Colonic mucosa (tissue), 4 donors: Measurements from ENCODE around the gene DDX28. TPM values are rescaled to one million over a fixed set of nuclear protein-coding genes. Genes with fewer than 3 reads are reported as not detected.
"Not testable (repeated sequence)": the region's sequence is repeated elsewhere in the genome, so short reads cannot be mapped to it uniquely, and the experiment has no call there.

Source experiments
- DNase-seq: peaks from one replicate; pipeline ENCODE4 v3.0.0-alpha.2; 2020
- H3K27ac ChIP-seq: fragments of 200-600 bp; one replicate; pipeline ENCODE4 v1.8.0; 2021
- H3K27me3 ChIP-seq: fragments of 200-600 bp; one replicate; pipeline ENCODE4 v1.8.0; 2021
- H3K36me3 ChIP-seq: fragments of 200-600 bp; one replicate; pipeline ENCODE4 v1.8.0; 2021
- H3K4me1 ChIP-seq: fragments of 200-600 bp; one replicate; pipeline ENCODE4 v1.8.0; 2021; ENCODE audit warnings: mild to moderate bottlenecking
- H3K4me3 ChIP-seq: fragments of 200-600 bp; one replicate; pipeline ENCODE4 v1.8.0; 2021
- H3K9ac ChIP-seq, 2 donors: one replicate each; pipeline ENCODE4 v1.7.0; 2013; ENCODE audit warnings: control low read depth in 2 of 2, low read depth in 2 of 2, low read length in 2 of 2
- H3K9me3 ChIP-seq: fragments of 200-600 bp; one replicate; pipeline ENCODE4 v1.8.0; 2021
- CTCF ChIP-seq: fragments of 200-600 bp; IDR thresholded peaks from one replicate; pipeline ENCODE4 v1.8.0; 2022; ENCODE audit warnings: antibody characterized with exemption, mild to moderate bottlenecking
- intact Hi-C: fragments of 100-400 bp; cut with DNase I; formaldehyde crosslinking; loops from one replicate; pipeline ENCODE4 v1.14.1; 2022
- total RNA-seq, 2 donors: library from RNA; stranded (reverse); fragmentation: NEBNext Ultra II Directional in 1 of 2; extraction: Animal tissue kit (Norgen Biotek cat#: 25700) in 1 of 2; gene quantifications; one replicate each; pipeline ENCODE4 v1.2.1, GENCODE V29; 2021
- donor health status: healthy.
- donor health status: DM: no; HTN: no; CAD: no.
- donor health status: DM: no; HTN: no; CAD: no.

Gene DDX28
- total RNA-seq, 2 donors from 2014 or later: 6.8 to 10.7 TPM

- no peaks in the 10 kb centered on the region for H3K27me3 ChIP-seq
- H3K4me3 ChIP-seq: no peak overlapping the region
- no peak for TF ChIP-seq CTCF
- H3K4me1 ChIP-seq: no peaks in the 10 kb centered on the region
- DNase-seq: no peak
- no peak overlapping the region for H3K27ac ChIP-seq
- H3K9ac ChIP-seq: peak overlapping the region in 1 of 2 donors; percentile 4
- intact Hi-C loops: no loop called here
- no peaks in the 10 kb centered on the region for H3K36me3 ChIP-seq
- no peaks in the 10 kb centered on the region for H3K9me3 ChIP-seq
These were observed 47.5 kb downstream of the DDX28 start for GRCh38 chr16:67975321-67976105.

DNA sequence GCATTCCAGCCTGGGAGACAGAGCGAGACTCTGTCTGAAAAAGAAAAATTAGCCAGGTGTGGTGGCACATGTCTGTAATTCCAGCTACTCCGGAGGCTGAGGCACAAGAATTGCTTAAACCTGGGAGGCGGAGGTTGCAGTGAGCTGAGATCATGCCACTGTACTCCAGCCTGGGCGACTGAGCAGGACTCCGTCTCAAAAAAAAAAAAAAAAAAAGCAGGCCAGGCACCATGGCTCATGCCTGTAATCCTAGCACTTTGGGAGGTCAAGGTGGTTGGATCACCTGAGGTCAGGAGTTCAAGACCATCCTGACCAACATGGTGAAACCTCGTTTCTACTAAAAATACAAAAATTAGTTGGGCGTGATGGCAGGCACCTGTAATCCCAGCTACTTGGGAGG, 50.7 kb downstream of the DDX28 start:
- H3K4me1 ChIP-seq, H3K9ac ChIP-seq, H3K27ac ChIP-seq, DNase-seq, H3K4me3 ChIP-seq, H3K27me3 ChIP-seq, H3K9me3 ChIP-seq, intact Hi-C loops, H3K36me3 ChIP-seq: not testable (repeated sequence)

- Histone ChIP-seq H3K9ac (no peak overlapping the region), H3K36me3 (no peaks in the 10 kb centered on the region), H3K27me3 (no peaks in the 10 kb centered on the region), H3K4me3 (no peak overlapping the region), H3K4me1 (peaks cover 6% of the 10 kb centered on the region), H3K27ac (no peak overlapping the region), H3K9me3 (no peaks in the 10 kb centered on the region)
- intact Hi-C loops: no loop called here
- no peak for DNase-seq
- no peak for TF ChIP-seq CTCF
These were observed 51.9 kb downstream of the DDX28 start for GRCh38 chr16:67971111-67971510.

Other genes with a start within 250 kb of the DDX28 start
- gene RANBP10, start 216.7 kb downstream of the DDX28 start, total RNA-seq: 10 to 100 TPM; 14.7 to 22.5 TPM
- under 1 TPM; 0.13 to 0.30 TPM for gene TSNAXIP1, start 216.3 kb downstream of the DDX28 start, total RNA-seq
- 10 to 100 TPM; 22.0 to 33.2 TPM for gene THAP11, start 180.9 kb downstream of the DDX28 start, total RNA-seq
- gene NUTF2, start 176.3 kb downstream of the DDX28 start, total RNA-seq: 100 to 1,000 TPM in 1 of 2 donors, 10 to 100 TPM in 1; 58.3 to 108 TPM
- 10 to 100 TPM; 25.6 to 38.9 TPM for gene CENPT, start 175.5 kb downstream of the DDX28 start, total RNA-seq
- gene EDC4, start 150.2 kb downstream of the DDX28 start, total RNA-seq: 10 to 100 TPM; 58.6 to 96.5 TPM
- under 1 TPM; 0.93 to 0.96 TPM for gene NRN1L, start 138.3 kb downstream of the DDX28 start, total RNA-seq
- 10 to 100 TPM; 24.5 to 34.7 TPM for gene PSKH1, start 130.0 kb downstream of the DDX28 start, total RNA-seq
- 1 to 10 TPM in 1 of 2 donors, under 1 TPM in 1; 0.64 to 2.2 TPM for gene CTRL, start 91.4 kb downstream of the DDX28 start, total RNA-seq
- gene PSMB10, start 86.4 kb downstream of the DDX28 start, total RNA-seq: 100 to 1,000 TPM; 120 to 124 TPM
- 1 to 10 TPM; 3.4 to 3.6 TPM for gene LCAT, start 79.1 kb downstream of the DDX28 start, total RNA-seq
- 10 to 100 TPM in 1 of 2 donors, 1 to 10 TPM in 1; 8.7 to 17.0 TPM for gene SLC12A4, start 54.6 kb downstream of the DDX28 start, total RNA-seq
- gene DPEP3, start 42.7 kb downstream of the DDX28 start, total RNA-seq: not detected
- under 1 TPM; 0.88 to 0.96 TPM for gene DPEP2, start 23.7 kb downstream of the DDX28 start, total RNA-seq
- gene DPEP2NB, start 7.3 kb downstream of the DDX28 start, total RNA-seq: not detected
- gene DUS2, start 52 bp upstream of the DDX28 start, total RNA-seq: 10 to 100 TPM; 13.1 to 24.6 TPM
- 10 to 100 TPM; 22.5 to 29.3 TPM for gene NFATC3, start 62.1 kb upstream of the DDX28 start, total RNA-seq
- 100 to 1,000 TPM in 1 of 2 donors, 10 to 100 TPM in 1; 76.6 to 119 TPM for gene ESRP2, start 212.9 kb upstream of the DDX28 start, total RNA-seq
- gene PLA2G15, start 222.1 kb upstream of the DDX28 start, total RNA-seq: 10 to 100 TPM; 11.6 to 13.9 TPM
- 10 to 100 TPM; 22.0 to 42.2 TPM for gene SLC7A6, start 241.3 kb upstream of the DDX28 start, total RNA-seq